ENCODE results near the gene GNG10.
"Not testable (repeated sequence)": the region's sequence is repeated elsewhere in the genome, so short reads cannot be mapped to it uniquely, and the experiment has no call there.

DNA sequence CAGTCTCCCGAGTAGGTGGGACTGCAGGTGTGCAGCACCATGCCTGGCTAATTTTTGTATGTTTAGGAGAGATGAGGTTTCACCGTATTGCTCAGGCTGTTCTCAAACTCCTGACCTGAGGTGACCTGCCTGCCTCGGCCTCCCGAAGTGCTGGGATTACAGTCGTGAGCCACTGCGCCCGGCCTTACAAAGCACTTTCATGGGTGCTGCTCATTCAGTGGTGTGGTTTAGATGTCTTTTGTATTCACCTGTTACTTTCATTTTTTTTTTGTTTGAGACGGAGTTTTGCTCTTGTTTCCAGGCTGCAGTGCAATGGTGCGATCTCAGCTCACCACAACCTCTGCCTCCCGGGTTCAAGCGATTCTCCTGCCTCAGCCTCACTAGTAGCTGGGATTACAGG lies 7.2 kb downstream of the GNG10 start:
- not testable (repeated sequence) for TF ChIP-seq RFX5 (IDR thresholded peaks at IDR 0.05; ENCODE audit: low read depth, low read length); RCOR1 (IDR thresholded peaks at IDR 0.05; ENCODE audit: insufficient replicate concordance, low read length); POLR2A (IDR thresholded peaks at IDR 0.05; ENCODE audit: low read depth, low read length)

All from IMR-90 (cell line).